Adipose tissue (tissue), 3 donors: Measurements from ENCODE around the gene ARHGEF26. TPM values are rescaled to one million over a fixed set of nuclear protein-coding genes. Genes with fewer than 3 reads are reported as not detected.

ENCODE experiments used
- H3K27ac ChIP-seq: one replicate; pipeline ENCODE4 v1.5.1; 2013; ENCODE audit warnings: low read depth, low read length
- WGBS, 3 donors: extraction: QIAGEN DNeasy Blood & Tissue Kit; methylation state at CpG; one replicate each; pipeline ENCODE4 v1.1.7; 2013; 5-methylcytosine and 5-hydroxymethylcytosine counted together
- polyA plus RNA-seq, 3 donors: library from polyadenylated mRNA; stranded (reverse); fragments of 200-250 nt; gene quantifications; one replicate each; pipeline ENCODE4 v1.2.3, GENCODE V29; 2013
- donor health status: healthy with polysubstance abuse.
- donor health status: Bipolar disorder and iron deficiency.
- donor health status: healthy.

The ARHGEF26 gene
- polyA plus RNA-seq, 3 donors: 4.0 to 7.1 (median 6.9) TPM

- WGBS, 3 donors: 57 to 72% (median 65%) methylated on average over 4 of the region's 4 CpGs
These were observed 9.7 kb upstream of the ARHGEF26 start for GRCh38 chr3:154111365-154111935.

GRCh38 chr3:154112146-154112852 is 8.9 kb upstream of the ARHGEF26 start:
- H3K27ac ChIP-seq: no peak overlapping the region
- WGBS, 3 donors: 42 to 80% (median 80%) methylated on average over 3 of the region's 3 CpGs

More at GRCh38 chr3:154111365-154111935, 9.7 kb upstream of the ARHGEF26 start:
- H3K27ac ChIP-seq: no peak overlapping the region

DNA sequence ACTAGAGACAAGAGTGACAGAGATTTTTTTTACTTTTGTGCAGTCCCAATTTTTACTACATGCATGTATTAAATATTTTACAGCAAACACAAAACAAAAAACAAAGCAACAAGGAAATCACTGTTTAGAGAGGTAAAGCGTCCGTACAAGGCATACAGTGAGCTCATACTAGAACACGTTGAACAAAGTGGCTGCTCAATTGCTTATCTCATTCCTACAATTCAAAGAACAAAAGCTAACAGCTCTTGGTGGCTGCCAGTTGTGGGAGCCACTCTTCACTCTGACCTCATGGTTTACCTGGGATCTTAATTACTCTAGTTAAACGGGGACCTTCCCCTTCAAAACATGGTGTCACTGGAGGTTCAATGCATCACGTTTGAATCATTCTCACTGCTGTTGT is 7.6 kb upstream of the ARHGEF26 start:
- WGBS, 3 donors: 70 to 83% (median 82%) methylated on average over 5 of the region's 5 CpGs

DNA sequence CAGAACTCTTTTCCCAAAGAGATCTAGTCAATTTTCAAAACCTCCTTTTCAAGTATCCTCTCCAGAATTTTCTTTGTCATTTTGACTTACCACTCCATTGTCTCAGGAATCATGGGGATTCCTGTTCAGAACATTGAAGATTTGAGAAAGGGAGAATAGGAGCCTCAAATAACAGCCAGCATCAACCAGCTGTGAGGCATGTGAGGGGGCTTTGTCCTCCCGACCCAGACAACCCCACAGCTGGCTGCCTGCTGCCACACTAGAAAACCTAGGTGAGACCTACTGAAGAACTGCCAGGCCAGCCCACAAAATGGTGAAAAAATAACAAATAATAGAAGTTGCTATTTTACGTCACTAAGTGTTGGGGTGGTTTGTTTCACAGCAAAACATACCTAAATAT is 5.9 kb upstream of the ARHGEF26 start:
- WGBS, 3 donors: 90 to 91% (median 91%) methylated on average over 2 of the region's 2 CpGs
- H3K27ac ChIP-seq: no peak overlapping the region

More for the DNA sequence above, 7.6 kb upstream of the ARHGEF26 start:
- no peak overlapping the region for H3K27ac ChIP-seq

DNA sequence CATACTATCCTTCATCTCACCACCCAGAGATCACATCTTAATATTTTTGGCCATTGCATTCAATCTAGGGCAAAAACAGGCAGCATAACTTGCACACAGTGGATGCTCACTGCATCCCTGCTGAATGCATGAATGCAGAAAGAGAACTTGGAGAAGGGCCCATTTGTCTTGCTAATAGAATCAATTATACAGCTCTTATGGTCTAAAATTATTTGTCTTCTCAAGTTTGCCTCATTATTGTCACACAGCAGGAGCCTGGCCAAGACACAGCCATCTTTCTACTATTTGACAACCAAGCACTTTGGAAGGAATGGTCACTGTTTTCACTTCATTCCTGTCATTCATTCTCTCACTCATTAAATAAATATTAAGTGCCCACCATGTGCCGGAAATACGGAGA is 1.2 kb upstream of the ARHGEF26 start:
- 56 to 88% (median 84%) methylated on average over 2 of the region's 2 CpGs for WGBS, 3 donors
- H3K27ac ChIP-seq: no peak overlapping the region

DNA sequence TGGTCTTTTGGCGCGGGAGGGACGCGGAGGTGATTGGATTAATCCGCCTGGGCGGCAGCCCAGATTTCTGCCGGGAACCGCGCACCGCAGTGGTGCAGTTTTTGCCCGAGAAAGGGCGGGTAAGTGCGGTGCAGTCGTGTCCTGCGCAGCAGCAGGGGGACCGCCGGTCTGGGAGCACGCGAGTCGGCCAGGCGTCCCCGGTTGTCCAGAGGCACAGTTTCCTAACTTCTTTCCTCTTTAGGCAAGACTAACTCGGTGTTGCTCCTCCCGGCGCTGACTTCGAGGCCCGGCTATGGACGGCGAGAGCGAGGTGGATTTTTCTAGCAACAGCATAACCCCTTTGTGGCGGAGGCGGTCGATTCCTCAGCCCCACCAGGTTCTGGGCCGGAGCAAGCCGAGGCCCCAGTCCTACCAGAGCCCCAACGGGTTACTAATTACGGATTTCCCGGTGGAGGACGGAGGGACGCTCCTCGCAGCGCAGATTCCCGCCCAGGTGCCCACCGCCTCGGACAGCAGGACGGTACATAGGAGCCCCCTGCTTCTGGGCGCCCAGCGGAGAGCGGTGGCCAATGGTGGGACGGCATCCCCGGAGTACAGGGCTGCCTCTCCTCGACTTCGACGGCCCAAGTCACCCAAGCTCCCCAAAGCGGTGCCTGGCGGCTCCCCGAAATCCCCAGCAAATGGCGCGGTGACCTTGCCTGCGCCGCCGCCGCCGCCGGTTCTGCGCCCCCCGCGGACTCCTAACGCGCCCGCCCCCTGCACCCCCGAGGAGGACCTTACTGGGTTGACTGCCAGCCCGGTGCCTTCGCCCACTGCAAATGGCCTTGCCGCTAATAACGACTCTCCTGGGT is 736 bp downstream of the ARHGEF26 start:
- H3K27ac ChIP-seq: no peak overlapping the region
- 0 to 2% (median 1%) methylated on average over 76 of the region's 76 CpGs for WGBS, 3 donors

- no peak overlapping the region for H3K27ac ChIP-seq
- 5 to 8% (median 5%) methylated on average over 18 of the region's 18 CpGs for WGBS, 3 donors
These were observed 1.3 kb downstream of the ARHGEF26 start for GRCh38 chr3:154122552-154122911.

DNA sequence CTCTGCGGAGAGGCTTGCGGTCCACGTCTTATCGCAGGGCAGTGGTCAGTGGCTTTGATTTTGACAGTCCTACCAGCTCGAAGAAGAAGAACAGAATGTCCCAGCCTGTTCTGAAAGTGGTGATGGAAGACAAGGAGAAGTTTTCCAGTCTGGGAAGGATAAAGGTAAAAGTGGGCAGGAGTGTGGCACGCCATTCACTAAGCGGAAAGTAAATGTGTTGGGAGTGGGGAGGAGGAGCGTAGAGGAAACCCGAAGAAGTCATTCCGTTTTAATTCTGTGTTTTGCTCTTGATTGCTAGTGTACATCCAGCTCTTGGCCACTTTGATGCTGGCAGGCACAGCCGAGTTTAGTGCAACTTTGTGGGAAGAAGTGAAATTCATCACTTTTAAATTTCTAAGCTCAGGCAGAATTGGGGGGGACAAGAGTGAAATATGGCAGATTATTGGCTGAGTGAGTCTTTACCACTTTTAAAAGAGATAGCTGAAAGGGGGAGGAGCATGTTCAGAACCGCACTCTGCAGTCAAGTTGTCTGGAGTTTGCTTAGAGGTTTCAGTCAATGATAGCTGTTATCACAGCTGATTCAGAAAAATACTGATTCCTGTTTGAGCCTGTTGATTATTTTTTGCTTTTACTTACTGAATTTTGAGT is 1.8 kb downstream of the ARHGEF26 start:
- 13 to 20% (median 18%) methylated on average over 12 of the region's 12 CpGs for WGBS, 3 donors

GRCh38 chr3:154123906-154124305 is 2.7 kb downstream of the ARHGEF26 start:
- H3K27ac ChIP-seq: no peak overlapping the region
- WGBS, 3 donors: 64 to 78% (median 70%) methylated on average over 3 of the region's 3 CpGs

More for the DNA sequence above, 1.8 kb downstream of the ARHGEF26 start:
- no peak overlapping the region for H3K27ac ChIP-seq

GRCh38 chr3:154125378-154126030 is 4.3 kb downstream of the ARHGEF26 start:
- WGBS, 3 donors: 75 to 94% (median 83%) methylated on average over 2 of the region's 2 CpGs
- H3K27ac ChIP-seq: no peak overlapping the region

DNA sequence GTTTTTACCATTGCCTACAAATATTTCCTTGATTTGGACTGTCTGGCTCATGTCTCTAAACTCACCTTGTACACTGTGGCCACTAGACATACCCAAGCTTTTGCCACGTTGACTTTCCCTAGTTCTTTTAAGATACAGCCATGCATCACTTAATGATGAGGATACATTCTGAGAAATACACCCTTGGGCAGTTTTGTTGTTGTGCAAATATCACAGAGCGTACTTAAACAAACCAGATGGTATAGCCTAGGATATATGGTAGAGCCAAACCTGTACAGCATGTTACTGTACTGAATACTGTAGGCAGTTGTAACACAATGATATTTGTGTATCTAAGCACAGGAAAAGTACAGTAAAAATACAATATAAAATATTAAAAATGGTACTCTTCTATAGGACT is 5.5 kb downstream of the ARHGEF26 start:
- WGBS, 3 donors: 93 to 94% (median 94%) methylated on average over 2 of the region's 2 CpGs
- no peak overlapping the region for H3K27ac ChIP-seq

DNA sequence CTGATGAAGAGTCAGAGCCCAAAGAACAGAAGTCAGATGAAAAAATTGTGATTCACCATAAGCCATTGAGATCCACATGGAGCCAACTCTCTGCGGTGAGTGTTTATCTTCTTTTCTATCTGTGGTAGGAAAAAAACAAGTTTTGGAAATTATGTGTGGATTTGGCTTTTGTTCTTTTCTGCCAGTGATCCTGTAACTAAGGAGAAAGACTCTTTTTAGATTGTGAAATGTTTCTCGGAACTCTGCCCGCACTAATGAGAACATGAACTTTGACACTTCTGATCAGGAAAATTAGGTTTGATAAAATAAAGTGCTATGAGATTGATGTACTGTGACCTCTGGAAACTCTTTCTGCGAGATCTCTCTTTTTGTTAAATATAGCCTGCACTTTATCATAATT is 8.4 kb downstream of the ARHGEF26 start:
- WGBS, 3 donors: 79 to 86% (median 82%) methylated on average over 4 of the region's 4 CpGs
- no peak overlapping the region for H3K27ac ChIP-seq

DNA sequence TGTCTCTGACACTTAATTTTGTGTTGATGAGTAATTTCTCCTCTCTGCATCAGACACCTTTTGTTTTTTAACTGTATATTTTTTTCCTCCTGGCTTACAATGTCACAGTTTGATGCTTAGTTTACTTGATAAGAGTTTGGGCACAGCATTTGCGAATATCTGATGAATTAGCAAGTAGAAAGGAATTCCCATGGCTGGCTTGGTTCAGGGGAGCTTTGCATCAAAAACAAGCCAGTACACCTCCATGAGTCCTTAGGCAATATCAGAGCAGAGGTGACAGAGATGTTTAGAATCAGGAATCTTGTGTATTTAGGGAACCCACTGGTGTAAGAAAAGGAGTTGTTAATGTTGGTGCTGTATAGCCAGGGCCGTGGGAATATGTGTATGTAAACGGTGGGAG is 9.3 kb downstream of the ARHGEF26 start:
- 80 to 87% (median 82%) methylated on average over 3 of the region's 3 CpGs for WGBS, 3 donors
- no peak overlapping the region for H3K27ac ChIP-seq

DNA sequence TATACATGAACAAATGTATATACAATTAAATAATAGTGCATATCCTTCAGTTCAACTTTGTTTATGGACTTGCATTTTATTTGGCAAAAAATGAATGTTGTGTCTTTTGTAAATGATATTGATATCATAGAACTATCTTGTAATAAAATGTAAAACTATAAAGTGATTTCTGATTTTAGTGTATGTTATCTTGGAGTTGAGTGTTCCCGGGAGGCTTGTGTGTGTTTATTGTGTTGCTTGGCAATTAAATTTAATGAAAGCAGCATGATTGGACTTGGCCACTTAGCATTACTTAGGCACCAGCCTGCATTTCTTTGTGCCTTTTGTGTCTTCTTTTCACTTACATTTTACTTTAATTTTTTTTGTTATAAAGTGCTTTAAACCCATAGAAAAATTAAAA is 10.6 kb downstream of the ARHGEF26 start:
- no peak overlapping the region for H3K27ac ChIP-seq
- 69 to 81% (median 79%) methylated on average over 1 of the region's 1 CpG for WGBS, 3 donors

GRCh38 chr3:154132777-154133375 is 11.7 kb downstream of the ARHGEF26 start:
- no peak overlapping the region for H3K27ac ChIP-seq
- WGBS, 3 donors: 65 to 87% (median 73%) methylated on average over 6 of the region's 6 CpGs

GRCh38 chr3:154135511-154136173 is 14.5 kb downstream of the ARHGEF26 start:
- WGBS, 3 donors: 31 to 89% (median 81%) methylated on average over 5 of the region's 5 CpGs
- H3K27ac ChIP-seq: no peak overlapping the region

GRCh38 chr3:154137036-154137435 is 15.8 kb downstream of the ARHGEF26 start:
- WGBS, 3 donors: 58 to 92% (median 80%) methylated on average over 5 of the region's 5 CpGs
- no peak overlapping the region for H3K27ac ChIP-seq
